ENCODE measurements around the gene TTC12.

GRCh38 chr11:113356203-113356602, 41.8 kb downstream of the TTC12 start:
- TF ChIP-seq, protein P1, sequence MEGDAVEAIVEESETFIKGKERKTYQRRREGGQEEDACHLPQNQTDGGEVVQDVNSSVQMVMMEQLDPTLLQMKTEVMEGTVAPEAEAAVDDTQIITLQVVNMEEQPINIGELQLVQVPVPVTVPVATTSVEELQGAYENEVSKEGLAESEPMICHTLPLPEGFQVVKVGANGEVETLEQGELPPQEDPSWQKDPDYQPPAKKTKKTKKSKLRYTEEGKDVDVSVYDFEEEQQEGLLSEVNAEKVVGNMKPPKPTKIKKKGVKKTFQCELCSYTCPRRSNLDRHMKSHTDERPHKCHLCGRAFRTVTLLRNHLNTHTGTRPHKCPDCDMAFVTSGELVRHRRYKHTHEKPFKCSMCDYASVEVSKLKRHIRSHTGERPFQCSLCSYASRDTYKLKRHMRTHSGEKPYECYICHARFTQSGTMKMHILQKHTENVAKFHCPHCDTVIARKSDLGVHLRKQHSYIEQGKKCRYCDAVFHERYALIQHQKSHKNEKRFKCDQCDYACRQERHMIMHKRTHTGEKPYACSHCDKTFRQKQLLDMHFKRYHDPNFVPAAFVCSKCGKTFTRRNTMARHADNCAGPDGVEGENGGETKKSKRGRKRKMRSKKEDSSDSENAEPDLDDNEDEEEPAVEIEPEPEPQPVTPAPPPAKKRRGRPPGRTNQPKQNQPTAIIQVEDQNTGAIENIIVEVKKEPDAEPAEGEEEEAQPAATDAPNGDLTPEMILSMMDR (conservative IDR thresholded peaks at IDR 0.05; ENCODE audit: low read depth, low read length), result no peak
- TF ChIP-seq POLR2A (IDR thresholded peaks at IDR 0.05; ENCODE audit: low read depth, low read length) (no peak), MXI1 (IDR thresholded peaks at IDR 0.05; ENCODE audit: borderline replicate concordance, low read depth, low read length) (no peak)

Measured in IMR-90 (cell line).